ENCODE results near the gene CD83.
"Not testable (repeated sequence)": the region's sequence is repeated elsewhere in the genome, so short reads cannot be mapped to it uniquely, and the experiment has no call there.

CD83 gene

GRCh38 chr6:14117158-14118090 is at the start of gene CD83:
Gene CD83 (plus strand): TSS chr6:14117772. CDS start chr6:14117812, 40 bp downstream.
- no peak for DNase-seq

- DNase-seq = no peak
Observed at GRCh38 chr6:14068133-14068532, 49.4 kb upstream of the CD83 start.

- DNase-seq = no peak
Observed at GRCh38 chr6:14068623-14069022, 48.9 kb upstream of the CD83 start.

GRCh38 chr6:14070457-14070856 is 47.1 kb upstream of the CD83 start:
- DNase-seq = no peak

GRCh38 chr6:14072084-14072483 is 45.5 kb upstream of the CD83 start:
- DNase-seq = no peak

GRCh38 chr6:14073561-14074354 is 43.8 kb upstream of the CD83 start:
- not testable (repeated sequence) for DNase-seq

GRCh38 chr6:14074476-14075094 is 43.0 kb upstream of the CD83 start:
- DNase-seq = no peak

- DNase-seq = no peak
Observed at GRCh38 chr6:14075095-14075503, 42.5 kb upstream of the CD83 start.

- DNase-seq = no peak
Observed at GRCh38 chr6:14077193-14077867, 40.2 kb upstream of the CD83 start.

GRCh38 chr6:14079433-14079832 is 38.1 kb upstream of the CD83 start:
- no peak for DNase-seq

GRCh38 chr6:14079971-14080370 is 37.6 kb upstream of the CD83 start:
- no peak for DNase-seq

GRCh38 chr6:14081126-14081525 is 36.4 kb upstream of the CD83 start:
- DNase-seq = no peak

- DNase-seq = no peak
Observed at GRCh38 chr6:14082771-14083170, 34.8 kb upstream of the CD83 start.

- DNase-seq = no peak
Observed at GRCh38 chr6:14083262-14083661, 34.3 kb upstream of the CD83 start.

- no peak for DNase-seq
Observed at GRCh38 chr6:14083751-14084150, 33.8 kb upstream of the CD83 start.

GRCh38 chr6:14084388-14084787 is 33.2 kb upstream of the CD83 start:
- DNase-seq = no peak

- no peak for DNase-seq
Observed at GRCh38 chr6:14085176-14085787, 32.3 kb upstream of the CD83 start.

GRCh38 chr6:14086701-14087100 is 30.9 kb upstream of the CD83 start:
- no peak for DNase-seq

GRCh38 chr6:14088600-14089192 is 28.9 kb upstream of the CD83 start:
- DNase-seq = no peak

GRCh38 chr6:14089224-14089623 is 28.3 kb upstream of the CD83 start:
- DNase-seq = no peak

GRCh38 chr6:14091339-14091978 is 26.1 kb upstream of the CD83 start:
- no peak for DNase-seq

Measured in NCI-H2081 treated with DMSO at 0.1 percent for 48 hours (cell line).